ENCODE results near the gene KNDC1. TPM values are rescaled to one million over a fixed set of nuclear protein-coding genes. Genes with fewer than 3 reads are reported as not detected.

KNDC1 gene
- total RNA-seq, 4 donors from 2014 or later, result 0.42 to 1.7 (median 0.95) TPM

- WGBS, result 82% methylated on average over 17 of the region's 35 CpGs
- no peak for DNase-seq (ENCODE audit: extremely low spot score)
- Histone ChIP-seq H3K9me3 (no peaks in the 10 kb centered on the region), H3K27me3 (peaks cover 0 to 29% (median 6%) of the 10 kb centered on the region in 4 donors), H3K4me3 (no peak overlapping the region), H3K27ac (replicated peaks in 1 of 4) (no peak overlapping the region), H3K4me1 (peaks cover 5 to 15% (median 6%) of the 10 kb centered on the region in 4 donors), H3K36me3 (peaks cover 0 to 42% (median 11%) of the 10 kb centered on the region in 4 donors)
- intact Hi-C loops (cut with DNase I), result no loop called here
- no peak for TF ChIP-seq POLR2A (IDR thresholded peaks at IDR 0.05; ENCODE audit: low read depth)
- TF ChIP-seq POLR2AphosphoS5 (IDR thresholded peaks at IDR 0.05), result no peak
- TF ChIP-seq CTCF (IDR thresholded peaks at IDR 0.05), result no peak
- no peak for TF ChIP-seq EP300 (IDR thresholded peaks at IDR 0.05)
Observed at GRCh38 chr10:133271521-133272300, 111.7 kb downstream of the KNDC1 start.

GRCh38 chr10:133272301-133272963, 112.4 kb downstream of the KNDC1 start:
- Histone ChIP-seq H3K27me3 (peaks cover 0 to 37% (median 10%) of the 10 kb centered on the region in 4 donors), H3K36me3 (peaks cover 0 to 42% (median 11%) of the 10 kb centered on the region in 4 donors), H3K4me3 (no peak overlapping the region), H3K4me1 (peaks cover 6 to 22% (median 13%) of the 10 kb centered on the region in 4 donors), H3K9me3 (no peaks in the 10 kb centered on the region), H3K27ac (replicated peaks in 1 of 4) (no peak overlapping the region)
- WGBS, result 82% methylated on average over 20 of the region's 29 CpGs
- intact Hi-C loops (cut with DNase I), result no loop called here
- DNase-seq (ENCODE audit: extremely low spot score), result no peak
- TF ChIP-seq POLR2A (IDR thresholded peaks at IDR 0.05; ENCODE audit: low read depth), result no peak
- no peak for TF ChIP-seq POLR2AphosphoS5 (IDR thresholded peaks at IDR 0.05)
- TF ChIP-seq CTCF (IDR thresholded peaks at IDR 0.05), result no peak
- TF ChIP-seq EP300 (IDR thresholded peaks at IDR 0.05), result no peak

GRCh38 chr10:133272964-133273420, 113.0 kb downstream of the KNDC1 start:
- Histone ChIP-seq H3K36me3 (peaks cover 0 to 42% (median 11%) of the 10 kb centered on the region in 4 donors), H3K4me3 (no peak overlapping the region), H3K27me3 (peaks cover 0 to 42% (median 10%) of the 10 kb centered on the region in 4 donors), H3K4me1 (peaks cover 6 to 26% (median 16%) of the 10 kb centered on the region in 4 donors), H3K27ac (replicated peaks in 1 of 4) (no peak overlapping the region), H3K9me3 (no peaks in the 10 kb centered on the region)
- TF ChIP-seq POLR2A (IDR thresholded peaks at IDR 0.05; ENCODE audit: low read depth) (no peak), POLR2AphosphoS5 (IDR thresholded peaks at IDR 0.05) (no peak), CTCF (IDR thresholded peaks at IDR 0.05) (no peak), EP300 (IDR thresholded peaks at IDR 0.05) (no peak)
- intact Hi-C loops (cut with DNase I), result no loop called here
- DNase-seq (ENCODE audit: extremely low spot score), result no peak
- 86% methylated on average over 8 of the region's 25 CpGs for WGBS

DNA sequence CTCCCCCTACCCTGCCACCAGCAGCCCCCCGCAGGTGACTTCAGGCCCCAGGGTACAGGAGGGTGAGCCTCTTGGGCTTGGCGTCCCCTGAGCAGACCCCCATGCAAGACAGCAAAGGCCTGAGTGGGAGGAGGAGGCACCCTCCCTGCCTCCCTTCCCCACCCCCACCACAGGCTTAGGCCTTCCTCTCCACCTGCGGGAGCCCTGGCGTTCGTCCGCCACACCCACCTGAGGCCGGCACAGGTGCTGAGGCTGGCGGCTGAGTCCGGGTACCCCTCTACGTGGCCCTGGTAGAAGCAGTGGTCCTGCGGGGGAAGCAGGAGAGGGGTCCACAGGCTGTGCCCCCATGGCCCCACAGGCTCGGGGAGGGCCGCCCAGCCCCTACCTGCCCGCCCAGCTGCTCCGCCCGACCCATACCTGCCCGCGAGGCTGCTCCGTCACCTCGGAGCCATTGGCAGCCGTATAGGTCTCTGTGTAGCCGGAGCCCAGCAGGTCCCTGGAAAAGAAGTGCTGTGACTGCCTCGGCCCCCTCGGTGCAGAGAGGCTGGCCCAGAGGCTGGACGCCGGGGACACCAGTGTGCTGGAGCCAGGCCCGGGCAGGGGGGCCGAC, 113.6 kb downstream of the KNDC1 start:
- DNase-seq (ENCODE audit: extremely low spot score), result no peak
- H3K4me3 ChIP-seq, result no peak overlapping the region
- H3K4me1 ChIP-seq, result peaks cover 6 to 26% (median 18%) of the 10 kb centered on the region in 4 donors
- H3K27me3 ChIP-seq, result peaks cover 0 to 42% (median 10%) of the 10 kb centered on the region in 4 donors
- intact Hi-C loops (cut with DNase I), result no loop called here
- H3K36me3 ChIP-seq, result peaks cover 0 to 42% (median 13%) of the 10 kb centered on the region in 4 donors
- TF ChIP-seq EP300 (IDR thresholded peaks at IDR 0.05) (no peak), POLR2A (IDR thresholded peaks at IDR 0.05; ENCODE audit: low read depth) (no peak), CTCF (IDR thresholded peaks at IDR 0.05) (no peak), POLR2AphosphoS5 (IDR thresholded peaks at IDR 0.05) (no peak)
- 87% methylated on average over 13 of the region's 28 CpGs for WGBS
- no peak overlapping the region for H3K27ac ChIP-seq (replicated peaks in 1 of 4)
- no peaks in the 10 kb centered on the region for H3K9me3 ChIP-seq

Data from esophagus muscularis mucosa (tissue), 4 donors.